ENCODE results near the gene DGKH.
A peak's percentile ranks its signal among the peaks of the same experiment; 100 is the strongest.

The DGKH gene, protein sequence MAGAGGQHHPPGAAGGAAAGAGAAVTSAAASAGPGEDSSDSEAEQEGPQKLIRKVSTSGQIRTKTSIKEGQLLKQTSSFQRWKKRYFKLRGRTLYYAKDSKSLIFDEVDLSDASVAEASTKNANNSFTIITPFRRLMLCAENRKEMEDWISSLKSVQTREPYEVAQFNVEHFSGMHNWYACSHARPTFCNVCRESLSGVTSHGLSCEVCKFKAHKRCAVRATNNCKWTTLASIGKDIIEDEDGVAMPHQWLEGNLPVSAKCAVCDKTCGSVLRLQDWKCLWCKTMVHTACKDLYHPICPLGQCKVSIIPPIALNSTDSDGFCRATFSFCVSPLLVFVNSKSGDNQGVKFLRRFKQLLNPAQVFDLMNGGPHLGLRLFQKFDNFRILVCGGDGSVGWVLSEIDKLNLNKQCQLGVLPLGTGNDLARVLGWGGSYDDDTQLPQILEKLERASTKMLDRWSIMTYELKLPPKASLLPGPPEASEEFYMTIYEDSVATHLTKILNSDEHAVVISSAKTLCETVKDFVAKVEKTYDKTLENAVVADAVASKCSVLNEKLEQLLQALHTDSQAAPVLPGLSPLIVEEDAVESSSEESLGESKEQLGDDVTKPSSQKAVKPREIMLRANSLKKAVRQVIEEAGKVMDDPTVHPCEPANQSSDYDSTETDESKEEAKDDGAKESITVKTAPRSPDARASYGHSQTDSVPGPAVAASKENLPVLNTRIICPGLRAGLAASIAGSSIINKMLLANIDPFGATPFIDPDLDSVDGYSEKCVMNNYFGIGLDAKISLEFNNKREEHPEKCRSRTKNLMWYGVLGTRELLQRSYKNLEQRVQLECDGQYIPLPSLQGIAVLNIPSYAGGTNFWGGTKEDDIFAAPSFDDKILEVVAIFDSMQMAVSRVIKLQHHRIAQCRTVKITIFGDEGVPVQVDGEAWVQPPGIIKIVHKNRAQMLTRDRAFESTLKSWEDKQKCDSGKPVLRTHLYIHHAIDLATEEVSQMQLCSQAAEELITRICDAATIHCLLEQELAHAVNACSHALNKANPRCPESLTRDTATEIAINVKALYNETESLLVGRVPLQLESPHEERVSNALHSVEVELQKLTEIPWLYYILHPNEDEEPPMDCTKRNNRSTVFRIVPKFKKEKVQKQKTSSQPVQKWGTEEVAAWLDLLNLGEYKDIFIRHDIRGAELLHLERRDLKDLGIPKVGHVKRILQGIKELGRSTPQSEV

GRCh38 chr13:42048342-42048683 is at the start of gene DGKH:
Gene DGKH, plus strand, starts transcription at chr13:42048648. Its CDS starts 126 bp downstream, at chr13:42048774.
- peak in 5 of 42 donors; percentile 18 to 62 (median 48) for DNase-seq
- intact Hi-C loops (cut with DNase I), result loop anchor here (5.0 kb wide), 1 partner anchor 64 kb away; no protein-coding TSS in a partner anchor

GRCh38 chr13:42000846-42001245 is 47.6 kb upstream of the DGKH start:
- intact Hi-C loops (cut with DNase I), result no loop called here
- no peak for DNase-seq

DNA sequence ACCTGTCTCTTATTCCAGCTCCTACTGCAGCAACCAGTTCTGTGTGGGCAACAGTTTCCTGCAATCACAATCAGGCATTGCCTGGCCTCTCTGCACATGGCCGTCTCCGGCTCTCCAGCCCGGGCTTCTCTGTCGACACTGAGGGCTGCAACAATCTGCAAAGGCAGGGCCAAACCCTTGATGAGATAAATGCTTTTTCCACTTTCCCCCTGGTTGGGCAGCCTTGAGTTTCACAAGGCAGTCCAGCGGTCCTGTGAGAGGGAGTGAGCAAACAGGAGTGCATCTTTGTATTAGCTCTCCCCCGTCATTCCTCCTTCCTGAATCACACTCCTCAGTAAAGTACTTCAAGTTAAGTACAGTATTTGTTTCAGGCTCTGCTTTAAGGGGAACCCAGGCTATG is 46.9 kb upstream of the DGKH start:
- DNase-seq, result no peak
- intact Hi-C loops (cut with DNase I), result no loop called here

- intact Hi-C loops (cut with DNase I), result no loop called here
- no peak for DNase-seq
Observed at GRCh38 chr13:42002066-42002465, 46.4 kb upstream of the DGKH start.

- intact Hi-C loops (cut with DNase I), result no loop called here
- DNase-seq, result no peak
Observed at GRCh38 chr13:42007844-42008243, 40.6 kb upstream of the DGKH start.

GRCh38 chr13:42009057-42009456 is 39.4 kb upstream of the DGKH start:
- intact Hi-C loops (cut with DNase I), result no loop called here
- DNase-seq, result no peak

DNA sequence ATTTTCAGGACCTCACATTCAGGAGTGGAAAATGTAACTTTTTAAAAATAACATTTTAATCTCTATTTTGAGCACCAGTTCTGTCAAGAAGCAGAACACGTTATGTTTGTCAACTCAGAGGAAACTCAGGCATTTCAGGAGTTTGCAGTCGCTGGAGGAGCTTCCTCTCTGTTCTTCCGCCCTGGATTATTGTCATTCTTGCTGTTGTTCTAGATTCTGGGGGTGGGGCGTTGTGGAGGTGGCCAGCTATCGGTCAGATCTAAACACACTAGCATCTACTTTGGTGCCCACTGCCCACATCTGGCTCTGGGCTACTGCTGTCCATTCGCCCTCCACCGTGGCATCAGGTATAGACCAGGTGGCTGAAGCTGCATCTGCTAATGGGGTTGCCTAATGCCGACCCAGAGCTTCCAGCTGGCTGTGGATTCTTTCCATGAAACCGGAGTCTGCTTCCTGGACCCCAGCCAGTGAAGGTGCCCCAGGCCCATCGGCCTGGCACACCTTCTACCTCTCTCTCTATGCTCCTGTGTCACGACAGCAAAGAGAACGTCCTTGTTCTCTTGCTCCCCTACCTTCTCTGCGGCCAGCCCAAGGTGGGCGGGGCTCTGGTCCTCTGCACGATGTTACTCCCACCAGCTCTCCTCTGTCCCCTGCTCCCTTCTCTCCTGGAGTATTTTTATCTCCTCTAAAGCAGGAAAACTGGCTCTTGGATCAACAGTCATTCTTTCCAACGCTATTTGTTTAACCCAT is 36.7 kb upstream of the DGKH start:
- intact Hi-C loops (cut with DNase I), result no loop called here
- DNase-seq, result no peak

DNA sequence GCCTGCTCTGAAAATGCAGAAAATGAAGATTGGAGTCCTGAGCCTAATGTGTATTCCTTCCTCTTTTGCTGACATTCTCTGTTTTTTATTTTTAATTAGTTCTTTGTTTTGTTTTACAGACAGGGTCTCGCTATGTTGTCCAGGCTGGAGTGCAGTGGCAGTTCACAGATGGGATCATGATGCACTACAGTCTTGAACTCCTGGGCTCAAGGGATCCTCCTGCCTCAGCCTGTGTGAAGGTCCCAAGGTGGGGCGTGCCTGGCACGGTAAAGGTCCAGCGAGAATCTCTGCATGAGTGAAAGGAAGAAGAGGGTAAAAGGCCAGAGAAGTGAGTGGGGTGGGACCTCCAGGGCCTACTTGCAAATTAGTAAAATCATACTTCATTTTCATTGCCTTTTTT is 34.3 kb upstream of the DGKH start:
- DNase-seq, result no peak
- intact Hi-C loops (cut with DNase I), result no loop called here

GRCh38 chr13:42017264-42017663 is 31.2 kb upstream of the DGKH start:
- intact Hi-C loops (cut with DNase I), result no loop called here

DNA sequence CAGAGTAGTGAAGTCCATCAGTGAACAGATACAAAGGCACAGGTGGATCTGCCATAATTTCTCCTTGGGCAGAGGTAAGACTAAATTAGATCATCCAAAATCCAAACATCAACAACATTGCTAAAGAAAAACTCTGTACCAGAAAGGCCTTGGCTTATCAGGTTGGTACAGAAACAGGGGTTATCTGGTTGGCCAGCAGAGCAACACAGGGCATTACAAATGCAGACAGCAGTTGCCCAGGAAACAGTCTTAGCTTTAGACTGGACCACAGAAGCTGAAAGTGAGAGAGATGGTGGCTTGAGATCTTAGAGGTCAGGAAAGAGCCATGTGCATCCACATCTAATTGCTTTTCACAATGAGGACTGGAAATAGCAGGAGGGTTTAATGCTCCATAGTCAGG is 26.6 kb upstream of the DGKH start:
- intact Hi-C loops (cut with DNase I), result no loop called here

More at GRCh38 chr13:42017264-42017663, 31.2 kb upstream of the DGKH start:
- DNase-seq, result no peak

GRCh38 chr13:42022336-42022735 is 26.1 kb upstream of the DGKH start:
- no peak for DNase-seq

More for the DNA sequence above, 26.6 kb upstream of the DGKH start:
- DNase-seq, result no peak

DNA sequence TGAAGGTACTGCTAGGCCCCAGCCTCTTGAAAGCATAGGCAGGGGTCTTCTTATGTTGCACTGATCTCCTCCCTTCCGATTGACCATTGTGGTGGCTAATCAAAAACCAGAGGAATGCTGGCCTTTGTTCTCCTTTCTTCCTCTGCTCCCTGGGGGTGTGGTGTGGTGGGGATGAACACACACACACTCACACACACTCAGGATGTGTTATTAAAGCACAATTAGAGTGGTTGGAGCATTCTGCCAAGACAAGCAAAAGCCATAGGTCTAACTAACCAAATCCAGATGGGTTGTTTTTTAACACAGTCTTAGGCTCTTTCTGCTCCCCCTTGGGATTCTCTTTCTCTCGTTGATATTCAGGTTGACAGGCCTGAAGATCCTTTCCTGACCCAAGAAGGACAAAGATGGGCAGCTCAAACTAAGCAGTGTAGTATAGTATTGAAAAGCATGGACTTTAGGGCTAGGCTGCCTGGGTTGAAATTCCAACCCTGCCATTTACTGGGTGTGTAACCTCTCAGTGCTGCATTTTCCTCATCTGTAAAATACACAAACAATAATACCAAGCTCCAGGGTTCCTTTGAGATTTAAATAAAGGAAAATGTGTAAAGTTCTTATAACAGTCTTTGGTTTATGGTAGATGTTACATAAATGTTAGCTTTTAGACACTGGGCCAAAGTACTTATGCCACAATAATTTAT is 25.5 kb upstream of the DGKH start:
- DNase-seq, result no peak
- intact Hi-C loops (cut with DNase I), result no loop called here

More at GRCh38 chr13:42022336-42022735, 26.1 kb upstream of the DGKH start:
- intact Hi-C loops (cut with DNase I), result no loop called here

GRCh38 chr13:42027286-42027685 is 21.2 kb upstream of the DGKH start:
- DNase-seq, result no peak
- intact Hi-C loops (cut with DNase I), result no loop called here

DNA sequence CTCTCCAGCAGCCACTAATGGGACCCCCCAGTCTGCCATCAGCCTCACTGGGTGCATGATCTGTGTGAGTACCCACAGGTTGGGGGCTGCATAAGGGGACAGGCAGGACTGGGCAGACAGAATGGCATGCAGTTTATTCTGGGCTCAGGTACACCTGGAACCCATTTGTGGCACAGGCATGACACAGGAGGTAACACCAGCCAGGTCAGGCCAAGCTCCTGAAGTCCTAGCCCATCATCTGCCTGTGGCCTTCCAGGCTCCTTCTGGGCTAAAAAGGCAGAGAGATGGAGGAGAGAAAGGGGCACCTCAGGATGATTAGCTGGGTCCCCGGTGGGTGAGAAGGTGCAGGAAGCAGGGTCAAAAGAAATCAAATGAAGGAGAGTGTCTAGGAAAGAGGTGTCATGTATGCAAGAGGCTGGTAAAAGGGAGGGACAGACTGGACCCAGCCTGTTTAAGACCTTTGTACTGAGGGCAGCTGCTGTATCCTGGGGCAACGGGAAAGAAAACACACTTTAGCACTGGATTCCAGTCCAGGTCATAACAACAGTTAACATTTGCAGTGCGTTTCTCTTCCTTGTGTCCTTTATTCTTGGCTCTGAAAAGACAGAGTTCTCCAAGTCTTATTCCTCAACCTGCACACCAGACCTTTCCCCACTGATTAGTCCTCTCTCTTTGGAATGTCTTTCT is 20.2 kb upstream of the DGKH start:
- no peak for DNase-seq

DNA sequence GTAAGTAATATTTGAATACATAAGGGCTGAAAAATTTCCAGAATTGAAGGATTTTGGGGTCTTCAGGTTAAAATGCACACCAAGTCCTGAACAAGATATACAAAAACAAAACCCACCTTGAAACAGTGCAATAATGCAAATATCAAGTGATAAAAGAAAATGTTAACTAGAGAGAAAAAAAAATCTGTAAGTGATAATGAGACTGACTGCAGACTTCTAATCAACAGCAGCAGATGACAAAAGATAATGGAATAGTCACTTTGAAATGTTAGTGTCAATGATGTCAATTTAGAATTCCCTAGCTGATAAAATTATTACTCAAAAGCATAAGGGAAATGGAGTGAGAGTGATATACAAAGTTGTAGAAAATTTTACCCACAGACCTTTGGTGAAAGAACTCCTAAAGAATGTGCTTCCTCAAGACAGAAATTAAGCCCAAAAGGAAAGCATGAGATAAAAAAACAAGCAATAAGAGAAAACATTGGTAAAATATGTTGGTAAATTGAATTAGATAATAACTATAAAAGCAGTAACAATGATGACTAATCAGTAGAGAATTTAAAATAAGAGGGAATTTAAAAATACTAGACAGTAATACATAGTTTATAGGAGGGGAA is 12.4 kb upstream of the DGKH start:
- intact Hi-C loops (cut with DNase I), result loop anchor here (5.0 kb wide), 1 partner anchor 74 kb away; the partner anchor contains the start of gene VWA8

More for the DNA sequence above, 20.2 kb upstream of the DGKH start:
- intact Hi-C loops (cut with DNase I), result no loop called here

DNA sequence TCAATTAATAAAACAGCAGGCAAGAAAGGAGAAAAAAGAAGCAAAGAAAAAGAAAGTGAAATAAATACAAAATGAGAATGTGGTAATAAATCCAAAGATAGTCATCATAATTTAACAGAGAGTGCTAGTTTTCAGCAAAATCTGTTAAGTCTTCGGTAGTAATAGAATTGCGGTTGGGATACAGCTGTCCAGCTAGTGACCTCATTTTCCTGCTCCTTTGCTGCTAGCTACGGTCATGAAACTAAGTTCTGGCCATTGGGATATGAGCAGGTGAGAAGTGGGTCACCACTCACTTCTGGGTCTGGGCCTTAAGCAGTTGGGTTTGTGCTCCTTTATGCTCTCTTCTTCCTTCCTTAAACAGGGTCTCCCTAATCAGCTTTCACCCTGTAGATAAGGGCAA is 11.7 kb upstream of the DGKH start:
- intact Hi-C loops (cut with DNase I), result loop anchor here (5.0 kb wide), 1 partner anchor 74 kb away; the partner anchor contains the start of gene VWA8

More for the DNA sequence above, 12.4 kb upstream of the DGKH start:
- DNase-seq, result no peak

More for the DNA sequence above, 11.7 kb upstream of the DGKH start:
- DNase-seq, result no peak
